CD1c-positive myeloid dendritic cell (primary cell): ENCODE results near the gene CCDC149.

Experiments used
- DNase-seq: peaks from one replicate; pipeline ENCODE4 v3.0.0-alpha.2; 2016; ENCODE audit errors: extremely low spot score

CCDC149 gene

GRCh38 chr4:24843096-24843495 lies 69.7 kb downstream of the CCDC149 start:
- DNase-seq, result no peak

- DNase-seq, result no peak
Observed at GRCh38 chr4:24842356-24842755, 70.5 kb downstream of the CCDC149 start.

DNA sequence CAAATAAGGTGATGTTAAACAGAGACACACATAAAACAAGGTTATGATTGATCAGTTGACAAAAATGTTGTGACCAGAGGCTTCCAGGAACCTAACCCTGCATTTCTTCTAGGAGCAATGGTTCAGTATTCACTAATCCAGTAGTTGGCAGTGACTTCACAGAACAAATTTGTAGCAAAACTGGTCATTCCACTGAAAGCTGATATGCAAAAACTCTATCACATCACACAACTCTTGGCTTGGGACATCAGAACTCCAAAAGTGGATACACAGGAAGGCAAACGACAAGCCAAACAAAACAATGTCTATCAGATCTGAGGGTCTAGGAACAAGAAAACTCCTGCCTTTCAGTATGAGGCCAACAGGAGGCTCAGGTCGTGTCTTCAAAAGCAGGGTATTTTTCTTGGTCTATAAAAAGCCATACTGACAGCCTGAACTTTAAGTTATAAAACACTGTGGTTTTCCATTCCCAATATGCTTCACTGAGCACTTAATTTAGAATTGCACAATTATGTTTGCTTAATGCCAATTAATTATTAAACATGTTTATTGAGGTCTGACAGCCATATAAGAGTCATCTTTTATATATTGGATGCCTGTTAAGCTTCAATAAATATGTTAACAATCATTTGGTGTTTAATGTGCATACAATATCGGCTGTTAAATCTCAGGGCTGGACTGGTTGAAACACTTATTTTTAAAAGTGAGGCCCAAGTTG lies 71.9 kb downstream of the CCDC149 start:
- DNase-seq, result no peak

DNA sequence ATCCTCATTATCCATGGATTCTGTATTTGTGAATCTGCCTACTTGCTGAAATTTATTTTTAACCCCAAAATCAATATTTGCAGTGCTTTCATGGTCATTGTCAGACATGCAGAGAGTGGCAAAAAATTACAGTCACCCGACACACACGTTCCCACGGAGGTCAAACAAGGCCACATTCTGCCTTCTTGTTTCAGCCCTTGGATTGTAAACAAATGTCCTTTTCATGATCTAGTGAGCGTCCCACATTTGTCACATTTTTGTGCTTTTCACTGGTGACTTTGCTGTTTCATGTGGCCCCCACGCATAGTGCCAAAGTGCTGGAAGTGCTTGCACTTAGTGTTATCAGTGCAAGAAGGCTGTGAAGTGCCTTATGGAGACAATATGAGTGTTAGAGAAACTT lies 72.5 kb downstream of the CCDC149 start:
- DNase-seq, result no peak

- DNase-seq, result no peak
Observed at GRCh38 chr4:24837781-24838180, 75.1 kb downstream of the CCDC149 start.

DNA sequence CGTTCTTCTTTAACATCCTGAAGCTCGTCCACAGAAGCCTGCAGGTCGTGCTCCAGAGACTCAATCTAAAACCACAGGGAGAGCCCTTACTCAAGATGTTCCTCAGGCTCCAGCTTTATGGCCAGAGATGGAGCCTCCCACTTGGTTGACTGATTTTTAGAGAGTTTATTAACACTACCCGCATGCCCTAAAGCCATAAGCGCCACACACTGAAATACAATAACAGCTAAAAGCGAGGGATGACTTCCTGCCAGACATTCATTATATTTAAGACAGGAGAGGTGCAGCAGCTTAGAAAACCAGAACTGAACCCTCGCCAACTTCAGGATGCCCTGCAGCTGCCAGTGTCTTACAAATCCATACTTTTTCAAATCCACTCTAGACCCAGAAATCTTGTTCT lies 75.5 kb downstream of the CCDC149 start:
- DNase-seq, result no peak

DNA sequence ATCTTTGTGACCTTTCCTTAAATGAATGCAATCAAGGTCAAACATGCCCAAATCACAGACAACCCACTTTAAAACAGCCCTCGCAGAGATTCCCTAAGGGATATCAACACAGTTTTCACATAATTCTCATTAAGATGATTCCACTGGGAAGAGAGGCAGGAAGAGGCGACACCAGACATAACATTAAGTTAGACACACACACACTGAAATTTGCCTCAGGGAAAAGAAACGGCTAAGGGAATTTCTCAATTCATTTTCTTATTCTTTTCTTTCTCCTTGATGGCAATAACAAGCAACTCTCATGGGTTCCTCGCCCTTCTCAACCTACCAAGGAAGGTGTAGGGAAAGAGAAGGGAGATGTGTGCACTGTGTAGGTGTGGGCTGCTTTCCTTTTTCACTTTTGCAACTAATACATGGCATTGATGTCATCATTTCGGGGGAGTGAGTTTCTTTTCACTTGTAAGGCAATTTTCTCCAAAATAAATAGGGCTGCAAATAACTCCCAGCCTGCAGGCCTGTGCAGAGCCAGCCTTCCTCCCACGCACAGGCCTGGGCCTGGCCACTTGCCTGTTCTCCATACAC lies 76.1 kb downstream of the CCDC149 start:
- no peak for DNase-seq

DNA sequence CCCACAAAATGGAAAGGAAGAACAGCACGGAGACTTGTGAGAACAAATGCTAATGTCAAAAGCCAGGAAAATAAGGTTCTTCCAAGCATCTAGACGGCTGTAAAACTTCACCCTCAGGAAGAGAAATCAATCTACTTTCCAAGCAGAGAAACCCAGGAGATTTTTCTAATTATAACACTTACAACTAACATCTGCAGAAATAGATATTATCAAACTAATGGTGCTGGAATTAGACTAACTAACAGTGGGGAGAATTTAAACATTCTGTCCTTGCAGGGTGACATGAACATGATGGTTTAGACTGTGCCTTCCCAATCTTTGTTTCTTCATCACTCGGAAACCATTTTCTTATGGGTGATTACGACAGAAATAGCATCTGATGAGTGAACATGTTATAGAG lies 77.1 kb downstream of the CCDC149 start:
- DNase-seq, result no peak

DNA sequence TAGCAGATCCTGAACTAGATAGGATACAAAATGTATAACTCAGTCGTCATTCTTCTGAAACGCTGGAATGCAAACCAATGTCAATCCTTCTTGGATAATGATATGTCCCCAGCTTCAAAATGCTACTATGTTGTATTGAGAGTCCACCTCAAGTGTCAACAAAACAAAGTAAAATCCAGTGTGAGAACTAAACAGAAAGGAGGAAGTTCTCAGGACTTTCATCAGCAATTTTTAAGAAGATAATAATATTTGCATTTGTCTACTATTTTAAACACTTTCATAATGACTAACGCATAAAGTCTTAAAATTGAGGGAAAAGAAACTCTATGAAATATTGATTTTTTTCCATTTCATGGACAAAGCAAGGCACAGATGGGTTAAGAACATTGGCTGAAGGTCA lies 81.2 kb downstream of the CCDC149 start:
- no peak for DNase-seq

DNA sequence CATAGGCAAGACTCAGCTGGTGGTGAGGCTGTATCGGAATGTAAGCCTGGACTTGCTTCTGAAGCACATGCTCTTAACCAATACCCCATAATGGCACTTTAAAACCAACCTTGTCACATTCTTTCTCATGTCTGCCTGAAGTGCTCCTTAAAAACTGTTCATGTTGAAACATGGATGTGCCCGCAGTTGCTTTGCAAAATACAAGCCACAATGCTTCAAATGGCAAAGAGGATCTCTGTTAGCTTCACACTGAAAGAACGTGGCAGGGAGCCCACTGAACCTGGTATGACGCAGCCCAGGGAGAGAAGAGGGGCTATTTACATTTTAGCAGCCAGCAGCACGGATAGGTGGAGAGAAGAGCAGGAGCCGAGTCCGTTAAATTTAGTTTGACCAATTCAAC lies 88.1 kb downstream of the CCDC149 start:
- DNase-seq, result no peak

- no peak for DNase-seq
Observed at GRCh38 chr4:24820541-24820940, 92.3 kb downstream of the CCDC149 start.

- no peak for DNase-seq
Observed at GRCh38 chr4:24816797-24817196, 96.0 kb downstream of the CCDC149 start.

GRCh38 chr4:24813732-24814131 lies 99.1 kb downstream of the CCDC149 start:
- DNase-seq, result no peak

DNA sequence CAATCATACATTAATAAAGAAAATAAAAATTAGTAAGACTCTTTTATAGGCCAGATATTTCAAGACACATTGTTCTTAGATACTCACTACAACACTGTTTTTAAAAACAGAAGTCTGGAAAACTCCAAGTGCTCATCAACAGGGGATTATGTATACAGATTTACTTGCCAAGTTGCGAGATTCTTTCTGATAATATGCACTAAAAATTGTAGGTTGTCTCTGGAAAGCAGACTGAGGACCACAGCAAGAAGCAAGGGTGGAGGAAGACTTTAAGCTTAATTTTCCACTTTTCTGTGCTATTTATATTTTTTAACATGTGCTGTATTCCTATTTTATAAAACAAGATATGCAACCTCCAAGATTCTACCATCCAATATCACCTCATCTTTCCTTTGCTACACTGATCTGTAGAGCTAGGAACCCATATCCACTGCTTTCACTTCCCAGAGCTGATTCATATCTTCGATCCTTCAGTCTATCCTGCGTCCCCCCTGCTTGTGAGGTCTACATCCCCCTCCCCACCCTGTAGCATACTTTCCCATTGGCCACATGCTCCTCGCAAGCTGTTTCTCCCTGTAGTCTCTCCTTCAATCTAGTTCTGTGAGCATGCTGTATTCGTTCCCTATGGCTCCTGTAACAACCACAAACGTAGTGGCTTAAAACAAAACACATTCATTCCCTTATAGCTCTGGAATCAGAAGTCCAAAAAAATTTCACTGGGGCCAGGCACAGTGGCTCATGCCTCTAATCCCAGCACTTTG lies 101.8 kb downstream of the CCDC149 start:
- DNase-seq, result no peak

- DNase-seq, result no peak
Observed at GRCh38 chr4:24809815-24810405, 102.9 kb downstream of the CCDC149 start.

- no peak for DNase-seq
Observed at GRCh38 chr4:24809376-24809775, 103.5 kb downstream of the CCDC149 start.

DNA sequence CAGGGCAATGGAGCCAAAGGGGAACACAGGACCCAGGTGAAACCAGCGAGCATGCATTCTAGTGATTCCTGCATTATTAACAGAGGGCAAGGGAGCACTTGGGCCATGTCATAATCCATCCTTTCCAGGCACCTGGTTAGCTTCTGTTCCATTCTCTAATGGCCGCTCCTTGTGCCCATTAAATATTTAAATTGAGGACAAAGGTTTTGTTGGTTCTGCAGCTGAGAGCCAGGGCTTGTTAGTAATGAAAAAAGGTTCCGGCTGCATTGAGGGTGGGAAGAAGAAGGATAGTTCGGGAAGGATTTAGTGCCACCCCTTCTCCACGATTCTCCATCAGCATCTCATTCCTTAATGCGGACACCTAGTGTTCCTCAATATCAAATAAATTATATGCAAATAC lies 103.9 kb downstream of the CCDC149 start:
- DNase-seq, result no peak

DNA sequence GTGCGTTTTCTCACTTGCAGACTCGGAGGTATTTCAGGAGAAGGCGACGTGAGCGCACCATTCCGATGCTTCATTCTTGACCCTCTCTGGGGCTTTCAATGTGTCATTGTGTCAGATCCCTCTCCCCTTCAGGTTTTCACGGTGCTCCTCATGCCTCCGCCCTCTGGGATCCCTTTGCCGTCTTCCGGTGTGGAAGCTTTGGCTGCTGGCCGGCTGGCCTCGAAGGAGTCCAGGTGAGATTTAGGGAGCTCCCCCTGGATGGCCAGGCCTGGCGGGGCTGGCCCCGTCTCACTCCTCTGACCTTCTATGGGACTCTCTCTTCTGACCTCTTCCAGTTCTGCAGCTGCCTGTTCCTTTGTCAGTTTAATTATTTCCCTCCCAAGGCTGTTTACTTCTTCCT lies 104.6 kb downstream of the CCDC149 start:
- no peak for DNase-seq

DNA sequence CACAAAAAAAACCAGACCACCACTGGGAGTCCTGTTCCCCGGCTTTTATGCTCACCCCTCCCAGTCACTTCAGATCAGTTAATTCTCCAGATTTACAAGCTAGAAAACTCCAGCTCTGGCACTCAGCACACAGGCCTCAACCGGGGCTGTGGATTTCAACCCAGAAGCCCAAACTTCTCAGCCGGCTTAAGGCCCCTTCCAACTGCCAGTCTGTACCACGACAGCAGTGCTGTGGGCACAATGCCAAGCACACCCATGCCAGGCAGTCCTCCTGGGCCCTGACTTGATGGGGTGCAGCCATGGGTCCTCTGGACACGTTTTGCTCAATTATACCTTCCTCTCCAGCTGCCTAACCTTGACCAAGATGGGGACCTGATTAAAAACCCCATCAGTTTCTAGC lies 105.2 kb downstream of the CCDC149 start:
- DNase-seq, result no peak

GRCh38 chr4:24806206-24806990 lies 106.4 kb downstream of the CCDC149 start:
- no peak for DNase-seq

- no peak for DNase-seq
Observed at GRCh38 chr4:24805566-24805965, 107.3 kb downstream of the CCDC149 start.

- DNase-seq, result no peak
Observed at GRCh38 chr4:24805067-24805466, 107.8 kb downstream of the CCDC149 start.
